Adrenal gland (tissue), 12 donors: ENCODE results near the gene TRAF2. TPM values are rescaled to one million over a fixed set of nuclear protein-coding genes. Genes with fewer than 3 reads are reported as not detected.

Source experiments
- DNase-seq, 7 donors: peaks; one replicate each; pipeline ENCODE4 v3.0.0-alpha.2; 2019 to 2020
- H3K27ac ChIP-seq, 5 donors: fragments of 200-600 bp; sonication (generic) in 4 of 5; 1 replicate in 3 of 5; 2 replicates in 2 of 5; pipeline versions ENCODE4 v1.5.1 to v1.8.0; 2016 to 2020; ENCODE audit warnings: mild to moderate bottlenecking in 1 of 5
- H3K27me3 ChIP-seq: fragments of 200-600 bp; 2 replicates; pipeline ENCODE4 v1.8.0; 2021
- H3K36me3 ChIP-seq, 2 donors: fragments of 200-600 bp; replicated peaks in 1 of 2; 1 replicate in 1 of 2; 2 replicates in 1 of 2; pipeline versions ENCODE4 v1.5.1 to v1.8.0; 2018 to 2022
- H3K4me1 ChIP-seq, 2 donors: fragments of 200-600 bp; replicated peaks in 1 of 2; 1 replicate in 1 of 2; 2 replicates in 1 of 2; pipeline versions ENCODE4 v1.5.1 to v1.8.0; 2018 to 2021
- H3K4me3 ChIP-seq, 4 donors: fragments of 200-600 bp; sonication (generic) in 3 of 4; one replicate each; pipeline ENCODE4 v1.5.1; 2016 to 2018
- H3K9me3 ChIP-seq, 3 donors: fragments of 200-600 bp; sonication (generic) in 1 of 3; replicated peaks in 1 of 3; 1 replicate in 2 of 3; 2 replicates in 1 of 3; pipeline versions ENCODE4 v1.5.1 to v1.8.0; 2016 to 2021
- POLR2A ChIP-seq, 2 donors: fragments of 450-650 bp; IDR thresholded peaks; one replicate each; pipeline ENCODE4 v1.6.1; 2017; ENCODE audit warnings: antibody characterized with exemption in 2 of 2, mild to moderate bottlenecking in 2 of 2, moderate library complexity in 1 of 2
- WGBS, 4 donors: extraction: QIAGEN DNeasy Blood & Tissue Kit in 2 of 4; methylation state at CpG; one replicate each; pipeline versions ENCODE4 v1.1.5 to v1.1.7; 2013 to 2017; 5-methylcytosine and 5-hydroxymethylcytosine counted together
- intact Hi-C, 2 donors: fragments of 100-400 bp; cut with DNase I; formaldehyde crosslinking; loops; one replicate each; pipeline versions ENCODE4 v1.14.1 to v1.15.0; 2022 to 2023
- polyA plus RNA-seq, 3 donors: library from polyadenylated mRNA; stranded (reverse); fragments of 200-250 nt in 2 of 3; fragments of 350-450 nt in 1 of 3; fragmentation: Illumina TruSeq in 1 of 3; extraction: RNeasy Lipid Tissue Mini Kit (QIAGEN cat#74804) in 1 of 3; gene quantifications; one replicate each; pipeline ENCODE4 v1.2.3, GENCODE V29; 2013 to 2014
- total RNA-seq, 9 donors: library from RNA; depleted of rRNA in 4 of 9; stranded (reverse); fragments of >200 nt in 4 of 9; fragments of 120-200 nt in 1 of 9; fragmentation: NEBNext Ultra II Directional in 1 of 9; extraction: Animal tissue kit (Norgen Biotek cat#: 25700) in 1 of 9; gene quantifications; one replicate each; pipeline versions ENCODE4 v1.1.0 to v1.2.4, GENCODE V29; 2013 to 2023
- TF ChIP-seq, protein P1 (sequence below), 6 experiments: fragments of 450-650 bp in 4 of 6; fragments of 200-600 bp in 2 of 6; sonication (generic) in 1 of 6; IDR thresholded peaks; 1 replicate in 5 of 6; 2 replicates in 1 of 6; pipeline versions ENCODE4 v1.5.1 to v1.8.0; 2016 to 2021; ENCODE audit warnings: antibody characterized with exemption in 6 of 6, mild to moderate bottlenecking in 2 of 6, moderate library complexity in 1 of 6
- donor health status: healthy with polysubstance abuse.
- donor health status: Bipolar disorder and iron deficiency.
- donor health status: DM: yes; HTN: yes; CAD: no.
- donor health status: DM: no; HTN: no; CAD: no.
- donor health status: DM: no; HTN: no; CAD: no.
- donor health status: DM: yes; HTN: yes; CAD: no.

TRAF2 gene
- total and polyA plus RNA-seq, 12 donors: 3.4 to 24.7 (median 10.6) TPM

DNA sequence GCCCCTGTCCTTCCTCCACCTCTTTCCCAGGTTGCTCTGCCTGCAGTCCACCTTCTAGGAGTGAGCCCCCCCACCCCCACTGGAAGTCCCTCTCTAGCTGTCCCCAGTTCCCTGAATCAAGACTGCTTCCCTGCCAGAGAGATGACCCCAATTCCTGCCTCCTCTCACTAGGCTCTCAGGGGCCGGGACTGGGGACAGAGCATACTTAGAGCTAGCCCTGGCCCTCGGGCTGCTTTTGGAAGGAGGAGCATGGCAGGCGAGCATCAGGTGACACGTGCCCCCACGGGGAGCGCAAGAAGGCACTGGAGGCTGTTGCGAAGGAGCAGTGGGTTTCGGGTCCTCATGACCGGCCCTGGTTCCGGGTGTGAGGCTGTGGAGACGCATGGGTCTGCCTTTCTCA is 9.7 kb downstream of the TRAF2 start:
- no peak overlapping the region for H3K27ac ChIP-seq
- TF ChIP-seq, protein P1, sequence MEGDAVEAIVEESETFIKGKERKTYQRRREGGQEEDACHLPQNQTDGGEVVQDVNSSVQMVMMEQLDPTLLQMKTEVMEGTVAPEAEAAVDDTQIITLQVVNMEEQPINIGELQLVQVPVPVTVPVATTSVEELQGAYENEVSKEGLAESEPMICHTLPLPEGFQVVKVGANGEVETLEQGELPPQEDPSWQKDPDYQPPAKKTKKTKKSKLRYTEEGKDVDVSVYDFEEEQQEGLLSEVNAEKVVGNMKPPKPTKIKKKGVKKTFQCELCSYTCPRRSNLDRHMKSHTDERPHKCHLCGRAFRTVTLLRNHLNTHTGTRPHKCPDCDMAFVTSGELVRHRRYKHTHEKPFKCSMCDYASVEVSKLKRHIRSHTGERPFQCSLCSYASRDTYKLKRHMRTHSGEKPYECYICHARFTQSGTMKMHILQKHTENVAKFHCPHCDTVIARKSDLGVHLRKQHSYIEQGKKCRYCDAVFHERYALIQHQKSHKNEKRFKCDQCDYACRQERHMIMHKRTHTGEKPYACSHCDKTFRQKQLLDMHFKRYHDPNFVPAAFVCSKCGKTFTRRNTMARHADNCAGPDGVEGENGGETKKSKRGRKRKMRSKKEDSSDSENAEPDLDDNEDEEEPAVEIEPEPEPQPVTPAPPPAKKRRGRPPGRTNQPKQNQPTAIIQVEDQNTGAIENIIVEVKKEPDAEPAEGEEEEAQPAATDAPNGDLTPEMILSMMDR (IDR thresholded peaks at IDR 0.05): no peak
- no peak for TF ChIP-seq POLR2A (IDR thresholded peaks at IDR 0.05)
- WGBS, 4 donors: 0 to 100% (median 88%) methylated on average over 1 to 11 of the region's 11 CpGs
- intact Hi-C loops: no loop called here
- no peaks in the 10 kb centered on the region for H3K9me3 ChIP-seq
- no peak for DNase-seq
- peaks cover 0 to 20% of the 10 kb centered on the region in 2 donors for H3K36me3 ChIP-seq
- H3K4me1 ChIP-seq: no peaks in the 10 kb centered on the region
- H3K4me3 ChIP-seq: no peak overlapping the region
- H3K27me3 ChIP-seq: no peaks in the 10 kb centered on the region

DNA sequence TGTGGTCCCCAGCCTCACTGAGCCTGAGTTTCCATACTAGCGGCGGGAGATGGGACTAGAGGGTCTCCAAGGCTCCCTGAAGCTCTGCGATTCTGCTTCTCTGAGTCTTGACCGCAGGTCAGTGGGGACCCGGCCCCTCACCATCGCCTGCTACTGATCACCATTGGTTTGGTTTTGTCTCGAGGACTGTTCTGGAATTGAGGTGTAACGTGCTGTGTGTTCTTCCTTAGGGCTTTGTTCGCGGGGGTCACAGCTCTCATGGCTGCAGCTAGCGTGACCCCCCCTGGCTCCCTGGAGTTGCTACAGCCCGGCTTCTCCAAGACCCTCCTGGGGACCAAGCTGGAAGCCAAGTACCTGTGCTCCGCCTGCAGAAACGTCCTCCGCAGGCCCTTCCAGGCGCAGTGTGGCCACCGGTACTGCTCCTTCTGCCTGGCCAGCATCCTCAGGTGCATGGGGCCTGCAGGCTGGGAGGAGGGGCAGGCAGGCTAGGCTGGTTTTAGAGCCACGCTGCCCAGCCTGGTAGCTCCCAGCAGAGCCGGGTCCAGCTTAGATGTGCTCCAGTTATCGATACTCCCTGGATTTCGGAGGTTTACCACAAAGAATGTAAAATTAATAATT is 12.3 kb downstream of the TRAF2 start:
- WGBS, 4 donors: 95 to 96% (median 95%) methylated on average over 12 to 21 of the region's 21 CpGs
- no peak for TF ChIP-seq POLR2A (IDR thresholded peaks at IDR 0.05)
- TF ChIP-seq, protein P1 (IDR thresholded peaks at IDR 0.05): no peak
- Histone ChIP-seq H3K4me3 (no peak overlapping the region), H3K9me3 (no peaks in the 10 kb centered on the region), H3K36me3 (peaks cover 0 to 24% of the 10 kb centered on the region in 2 donors), H3K4me1 (peaks cover 14 to 18% of the 10 kb centered on the region in 2 donors), H3K27me3 (no peaks in the 10 kb centered on the region), H3K27ac (no peak overlapping the region)
- intact Hi-C loops: no loop called here
- DNase-seq: no peak

DNA sequence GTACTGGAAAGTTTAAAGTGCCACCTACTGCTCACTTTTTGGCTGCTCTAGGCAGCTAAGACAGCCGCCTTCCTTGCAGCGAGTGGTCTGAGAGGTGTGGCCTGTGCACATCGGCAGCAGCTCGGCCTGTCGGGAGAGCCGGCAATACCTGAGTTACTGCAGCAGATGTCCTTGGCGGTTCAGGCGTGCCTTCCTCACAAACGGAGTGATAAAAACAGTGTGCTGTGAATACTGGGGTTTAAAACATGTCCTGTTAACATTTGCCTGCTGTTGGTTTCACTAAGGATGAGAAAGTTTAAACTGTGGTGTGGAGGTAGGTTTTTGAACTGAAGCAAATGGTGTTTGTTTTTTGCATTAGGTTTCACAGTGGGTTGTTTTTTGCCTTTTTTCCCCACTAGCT is 12.9 kb downstream of the TRAF2 start:
- H3K27ac ChIP-seq: no peak overlapping the region
- no peak overlapping the region for H3K4me3 ChIP-seq
- no peaks in the 10 kb centered on the region for H3K27me3 ChIP-seq
- DNase-seq: peak in 1 of 7 donors; percentile 60
- WGBS, 4 donors: 58 to 72% (median 63%) methylated on average over 9 of the region's 9 CpGs
- peaks cover 0 to 24% of the 10 kb centered on the region in 2 donors for H3K36me3 ChIP-seq
- H3K4me1 ChIP-seq: peaks cover 14 to 18% of the 10 kb centered on the region in 2 donors
- H3K9me3 ChIP-seq: no peaks in the 10 kb centered on the region
- intact Hi-C loops: no loop called here
- no peak for TF ChIP-seq POLR2A (IDR thresholded peaks at IDR 0.05)
- TF ChIP-seq, protein P1 (IDR thresholded peaks at IDR 0.05): no peak

DNA sequence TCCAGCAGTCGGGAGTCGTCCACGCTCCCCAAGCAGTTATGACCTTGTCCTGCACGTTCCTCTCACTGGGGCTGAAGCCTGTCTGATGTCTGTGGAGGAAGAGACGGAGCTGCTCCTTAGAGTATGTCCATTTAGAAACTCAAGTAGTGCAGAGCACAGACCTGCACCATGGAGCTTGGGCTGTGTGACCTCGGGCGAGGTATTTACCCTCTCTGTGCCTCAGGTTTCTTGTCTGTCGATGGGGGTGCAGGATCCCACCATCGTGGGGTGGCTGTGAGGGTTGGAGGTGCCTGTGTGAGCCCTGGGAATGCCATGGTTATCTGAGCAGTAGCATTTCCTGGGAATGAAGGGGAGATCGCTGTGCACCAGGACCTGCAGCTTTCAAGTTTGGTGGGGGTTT is 14.2 kb downstream of the TRAF2 start:
- intact Hi-C loops: no loop called here
- 85 to 93% (median 93%) methylated on average over 6 to 10 of the region's 10 CpGs for WGBS, 4 donors
- Histone ChIP-seq H3K36me3 (peaks cover 0 to 24% of the 10 kb centered on the region in 2 donors), H3K27me3 (no peaks in the 10 kb centered on the region), H3K9me3 (no peaks in the 10 kb centered on the region), H3K4me1 (peaks cover 14 to 18% of the 10 kb centered on the region in 2 donors), H3K27ac (no peak overlapping the region), H3K4me3 (no peak overlapping the region)
- TF ChIP-seq POLR2A (IDR thresholded peaks at IDR 0.05): no peak
- TF ChIP-seq, protein P1 (IDR thresholded peaks at IDR 0.05): no peak
- no peak for DNase-seq
